ENCODE results near the gene SLC11A1.

The SLC11A1 gene

DNA sequence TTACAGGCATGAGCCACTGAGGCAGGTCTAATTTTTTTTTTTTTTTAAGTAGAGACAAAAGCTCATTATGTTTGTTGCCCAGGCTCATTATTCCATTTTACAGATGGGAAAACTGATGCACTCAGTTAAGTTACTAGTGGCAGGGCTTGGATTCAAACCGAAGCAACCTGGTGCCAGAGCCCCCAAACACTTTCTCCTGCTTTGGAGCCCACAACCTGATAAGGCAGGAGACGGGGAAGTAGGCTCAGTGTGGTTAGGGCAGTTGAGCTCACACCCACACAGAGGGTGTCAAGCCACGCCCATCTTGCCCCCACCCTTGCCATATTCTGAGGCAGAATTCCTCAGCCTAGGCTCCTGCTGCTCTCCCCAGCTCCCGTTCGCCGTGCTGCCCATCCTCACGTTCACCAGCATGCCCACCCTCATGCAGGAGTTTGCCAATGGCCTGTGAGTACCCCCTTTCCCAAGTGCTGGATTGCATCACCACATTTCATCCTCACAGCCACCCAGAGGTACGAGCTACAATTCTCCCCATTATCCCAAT, 11.7 kb downstream of the SLC11A1 start:
- DNase-seq (ENCODE audit: low read depth, low spot score) = peak; percentile 49

DNA sequence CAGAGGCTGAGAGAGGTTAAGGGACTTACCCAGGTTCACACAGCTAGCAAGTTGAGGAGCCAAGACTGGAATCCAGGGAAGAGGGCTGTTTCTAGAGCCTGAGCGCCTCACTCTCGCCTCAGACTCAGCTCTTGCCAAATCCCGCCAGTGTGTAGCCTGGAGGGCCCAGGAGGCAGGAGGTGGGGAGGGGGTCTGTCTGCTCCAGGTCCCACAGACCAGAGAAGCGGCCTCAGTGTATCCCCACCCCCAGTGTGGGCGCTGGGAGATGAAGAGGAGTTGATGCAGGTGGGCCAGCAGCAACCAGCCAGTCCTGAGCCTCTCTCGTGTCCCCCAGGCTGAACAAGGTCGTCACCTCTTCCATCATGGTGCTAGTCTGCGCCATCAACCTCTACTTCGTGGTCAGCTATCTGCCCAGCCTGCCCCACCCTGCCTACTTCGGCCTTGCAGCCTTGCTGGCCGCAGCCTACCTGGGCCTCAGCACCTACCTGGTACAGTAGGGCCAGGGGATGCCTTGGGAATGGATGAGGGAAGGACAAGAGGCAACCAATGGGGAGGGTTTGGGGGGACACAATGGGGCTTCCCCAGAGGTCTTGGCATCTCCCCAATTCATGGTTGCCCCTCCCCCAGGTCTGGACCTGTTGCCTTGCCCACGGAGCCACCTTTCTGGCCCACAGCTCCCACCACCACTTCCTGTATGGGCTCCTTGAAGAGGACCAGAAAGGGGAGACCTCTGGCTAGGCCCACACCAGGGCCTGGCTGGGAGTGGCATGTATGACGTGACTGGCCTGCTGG, 12.4 kb downstream of the SLC11A1 start:
- DNase-seq (ENCODE audit: low read depth, low spot score) = peak; percentile 32

DNA sequence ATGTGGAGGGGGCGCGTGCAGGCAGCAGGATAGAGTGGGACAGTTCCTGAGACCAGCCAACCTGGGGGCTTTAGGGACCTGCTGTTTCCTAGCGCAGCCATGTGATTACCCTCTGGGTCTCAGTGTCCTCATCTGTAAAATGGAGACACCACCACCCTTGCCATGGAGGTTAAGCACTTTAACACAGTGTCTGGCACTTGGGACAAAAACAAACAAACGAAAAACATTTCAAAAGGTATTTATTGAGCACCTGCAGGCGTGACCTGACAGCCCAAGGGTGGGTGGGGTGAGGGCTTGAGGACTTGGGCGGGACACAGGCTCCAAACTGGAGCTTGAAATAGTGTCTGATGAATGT, 13.0 kb downstream of the SLC11A1 start:
- DNase-seq (ENCODE audit: low read depth, low spot score) = no peak

DNA sequence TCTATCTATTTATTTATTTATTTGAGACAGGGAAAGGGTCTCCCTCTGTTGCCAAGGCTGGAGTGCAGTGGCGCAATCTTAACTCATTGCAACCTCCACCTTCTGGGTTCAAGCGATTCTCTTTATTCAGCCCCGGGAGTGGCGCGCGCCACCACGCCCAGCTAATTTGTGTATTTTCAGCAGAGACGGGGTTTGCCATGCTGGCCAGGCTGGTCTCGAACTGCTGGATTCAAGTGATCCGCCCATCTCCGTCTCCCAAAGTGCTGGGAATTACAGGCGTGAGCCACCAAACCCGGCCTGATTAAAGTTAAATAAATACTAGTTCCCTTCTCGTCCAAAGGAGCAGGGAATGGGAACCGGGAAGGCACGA, 13.4 kb downstream of the SLC11A1 start:
- no peak for DNase-seq (ENCODE audit: low read depth, low spot score)

DNA sequence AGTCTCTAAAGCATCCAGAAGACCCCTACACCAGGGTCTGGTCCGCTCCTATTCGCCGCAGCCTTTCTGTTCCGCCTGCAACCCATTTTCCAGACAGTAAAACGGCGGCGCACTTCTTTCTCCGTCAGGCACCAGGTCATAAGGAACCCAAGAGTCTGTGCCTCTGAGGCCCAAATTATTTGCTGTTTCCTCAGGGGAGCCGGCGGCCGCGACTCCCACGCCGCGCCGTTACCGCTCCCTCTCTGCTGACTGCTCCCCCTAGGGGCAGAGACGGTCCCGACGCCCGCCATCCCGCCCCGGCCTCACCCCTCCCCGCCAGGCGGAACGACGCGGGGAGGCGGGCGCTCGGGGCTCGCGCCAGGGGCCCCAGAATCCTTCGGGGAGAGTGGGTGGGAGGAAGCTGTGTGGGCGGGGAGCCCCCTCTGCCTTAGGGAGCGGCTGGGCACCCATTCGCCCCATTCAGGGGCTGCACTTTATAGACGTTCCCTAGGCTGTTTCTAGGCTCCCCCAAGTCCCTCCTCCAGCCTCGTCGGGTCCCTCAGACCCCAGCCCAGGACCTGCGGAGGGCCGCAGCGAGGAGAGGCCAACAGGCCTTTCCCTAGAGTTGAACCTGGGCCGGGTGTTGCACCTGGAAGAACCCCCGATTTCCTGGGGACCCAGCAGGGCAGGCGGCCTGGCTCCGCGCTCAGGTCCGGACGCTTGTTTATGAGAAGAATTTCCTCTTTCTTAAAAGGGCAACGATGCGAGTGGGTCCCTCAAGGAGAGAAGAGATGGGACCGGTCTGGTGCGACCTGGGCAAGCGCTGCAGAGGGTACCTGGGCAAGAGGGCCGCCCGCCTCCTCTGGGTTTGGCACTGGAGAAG, 14.0 kb downstream of the SLC11A1 start:
- peak; percentile 95 for DNase-seq (ENCODE audit: low read depth, low spot score)

DNA sequence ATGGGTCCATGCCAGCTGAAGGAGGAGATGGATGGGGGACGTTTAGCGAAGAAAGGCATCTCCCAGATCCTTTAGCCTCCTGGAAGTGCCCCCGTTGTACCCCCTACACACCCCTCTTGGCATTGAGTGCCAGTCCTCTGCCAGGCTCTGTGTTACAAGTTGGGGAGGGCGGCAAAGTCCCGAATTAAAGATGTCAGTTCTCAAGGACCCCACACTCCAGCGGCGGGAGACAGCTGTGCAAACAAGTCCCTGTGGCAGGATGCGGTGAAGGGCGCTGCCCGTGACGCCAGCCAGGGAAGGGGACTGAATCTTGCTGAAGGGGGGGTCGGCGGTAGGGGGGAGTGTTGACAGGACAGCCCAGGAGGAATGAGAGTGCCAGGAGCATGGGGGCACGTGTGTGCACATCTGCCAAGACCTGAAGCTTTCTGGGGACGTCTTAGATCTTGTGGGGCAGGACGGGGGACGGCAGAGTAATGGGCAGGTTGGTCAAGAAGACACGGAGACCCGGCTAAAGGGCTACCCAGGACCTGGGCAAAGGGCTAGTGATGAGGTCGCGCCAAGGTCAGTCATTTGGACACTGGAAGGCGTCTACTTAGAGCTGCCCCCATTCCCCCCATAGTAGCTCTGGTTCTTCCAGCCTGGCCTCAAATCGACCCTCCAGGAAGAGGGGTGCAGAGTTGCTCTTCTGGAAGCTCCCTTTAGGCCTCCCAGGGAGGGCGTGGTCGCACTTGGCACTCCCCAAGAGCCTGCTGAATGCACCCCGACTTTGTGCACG, 14.8 kb downstream of the SLC11A1 start:
- DNase-seq (ENCODE audit: low read depth, low spot score) = peak; percentile 53

DNA sequence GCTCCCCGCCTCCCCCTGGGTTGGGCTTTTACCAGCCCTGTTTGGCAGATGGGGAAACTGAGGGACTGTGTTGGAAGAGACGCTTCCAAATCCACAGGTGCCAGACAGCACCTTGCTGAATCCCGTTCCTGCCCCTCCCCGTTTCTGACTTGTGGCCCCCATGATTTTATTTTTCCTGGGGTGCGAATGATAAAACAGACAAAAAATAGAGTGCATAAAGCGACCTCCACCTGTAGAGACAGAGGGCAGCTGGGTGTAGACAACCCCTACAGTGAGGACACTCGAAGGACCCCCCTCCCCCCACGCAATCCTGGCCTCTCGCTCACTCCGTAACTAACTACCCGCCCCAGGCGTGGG, 15.4 kb downstream of the SLC11A1 start:
- DNase-seq (ENCODE audit: low read depth, low spot score) = no peak

DNA sequence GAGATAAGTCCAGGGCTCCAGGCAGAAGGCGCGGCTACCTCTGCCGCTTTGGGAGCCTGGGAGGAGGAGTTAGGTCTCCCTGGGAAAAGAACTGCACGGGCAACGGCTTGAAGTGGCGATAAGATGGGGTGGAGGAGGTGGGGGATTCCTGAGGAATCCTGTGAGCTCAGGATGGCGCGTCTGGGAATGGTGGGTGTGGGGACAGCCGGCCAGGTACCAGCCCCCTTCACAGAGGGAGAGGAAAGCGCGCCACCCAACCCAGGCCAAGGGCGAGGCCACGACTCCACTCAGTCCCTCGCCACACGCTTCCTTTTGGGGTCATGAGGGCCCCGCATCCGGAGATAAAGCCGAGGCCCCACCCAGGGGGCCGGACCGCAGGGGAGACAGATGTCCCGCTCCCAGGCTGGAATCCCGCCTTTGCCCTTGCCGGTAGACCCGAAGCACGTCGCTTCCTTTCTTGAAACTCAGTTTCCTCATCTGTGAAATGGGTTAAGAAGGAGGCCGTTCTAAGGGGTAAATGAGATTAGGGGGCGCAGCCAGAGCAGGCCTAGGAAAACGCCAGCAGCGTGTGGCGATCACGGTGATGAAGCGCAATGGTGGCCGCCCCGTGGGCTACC, 15.9 kb downstream of the SLC11A1 start:
- peak; percentile 92 for DNase-seq (ENCODE audit: low read depth, low spot score)

DNA sequence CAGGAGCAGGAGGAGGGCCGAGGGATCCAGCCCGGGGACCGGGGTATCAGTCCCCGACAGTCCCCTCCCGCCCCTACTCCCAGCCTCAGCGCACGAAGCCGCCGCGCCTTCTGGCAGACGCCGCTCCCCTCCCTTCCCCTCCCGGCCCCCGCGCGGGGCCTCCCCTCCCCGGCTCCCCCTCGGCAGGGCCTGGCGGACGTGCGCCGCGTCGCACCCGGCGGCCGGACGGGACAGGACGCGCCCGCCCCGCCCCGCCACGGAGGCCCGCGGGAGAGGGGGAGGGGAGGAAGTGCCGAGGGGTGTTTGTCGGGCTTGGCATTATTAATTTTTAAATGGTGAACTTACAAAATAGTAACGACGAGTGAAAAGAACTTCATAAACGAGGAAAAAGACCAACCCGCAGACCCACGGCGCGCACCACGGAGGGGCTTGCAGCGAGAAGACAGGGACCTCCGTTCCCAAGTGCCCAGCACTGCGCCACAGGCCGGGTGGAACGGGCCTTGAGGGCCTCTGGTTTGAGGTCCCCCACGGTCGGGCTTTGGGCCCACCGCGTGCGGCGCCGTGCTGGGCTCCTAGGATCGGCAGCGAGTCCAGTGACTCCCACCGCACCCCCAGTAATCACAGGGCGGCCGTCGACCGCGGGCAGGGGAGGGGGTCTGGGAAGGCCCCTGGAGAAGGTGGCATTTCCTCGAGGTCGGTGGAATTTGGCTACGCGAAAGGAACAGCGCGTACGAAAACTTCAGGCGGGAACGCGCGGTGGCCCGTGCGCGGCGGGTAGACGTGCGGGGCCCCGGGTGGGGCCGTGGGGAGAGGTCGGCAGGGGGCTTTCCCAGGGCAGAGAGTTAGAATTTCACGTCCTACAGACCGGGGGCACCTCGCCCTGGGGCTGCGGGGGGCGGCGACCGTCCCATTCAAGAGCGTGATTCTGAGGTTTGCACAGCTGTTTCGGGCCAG, 16.6 kb downstream of the SLC11A1 start:
- peak; percentile 44 for DNase-seq (ENCODE audit: low read depth, low spot score)

DNA sequence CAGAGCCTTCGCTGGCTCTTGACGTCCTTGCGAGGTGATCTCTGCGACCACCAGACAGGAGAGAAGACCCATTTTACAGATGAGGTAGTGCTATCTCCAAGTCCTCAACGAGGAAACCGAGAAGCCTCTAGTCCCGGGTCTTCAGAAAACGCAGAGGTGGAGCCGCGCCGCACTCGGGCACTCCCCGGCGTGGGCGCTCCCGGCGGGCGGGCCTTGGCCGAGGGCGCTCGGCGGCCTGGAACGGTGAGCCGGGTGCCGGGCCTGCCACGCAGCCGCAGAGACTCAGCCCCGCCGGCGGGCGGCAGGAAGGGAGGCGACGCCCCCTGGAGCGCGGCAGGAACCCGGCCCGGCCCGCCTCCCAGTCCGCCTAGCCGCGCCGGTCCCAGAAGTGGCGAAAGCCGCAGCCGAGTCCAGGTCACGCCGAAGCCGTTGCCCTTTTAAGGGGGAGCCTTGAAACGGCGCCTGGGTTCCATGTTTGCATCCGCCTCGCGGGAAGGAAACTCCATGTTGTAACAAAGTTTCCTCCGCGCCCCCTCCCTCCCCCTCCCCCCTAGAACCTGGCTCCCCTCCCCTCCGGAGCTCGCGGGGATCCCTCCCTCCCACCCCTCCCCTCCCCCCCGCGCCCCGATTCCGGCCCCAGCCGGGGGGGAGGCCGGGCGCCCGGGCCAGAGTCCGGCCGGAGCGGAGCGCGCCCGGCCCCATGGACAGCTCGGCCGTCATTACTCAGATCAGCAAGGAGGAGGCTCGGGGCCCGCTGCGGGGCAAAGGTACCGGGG, 17.5 kb downstream of the SLC11A1 start, which contains the start of gene CTDSP1:
Gene CTDSP1, plus strand, starts transcription at position 478 of the 776 bp plus-strand sequence. Its CDS starts 223 bp downstream, at position 701.
- DNase-seq (ENCODE audit: low read depth, low spot score) = peak; percentile 94

DNA sequence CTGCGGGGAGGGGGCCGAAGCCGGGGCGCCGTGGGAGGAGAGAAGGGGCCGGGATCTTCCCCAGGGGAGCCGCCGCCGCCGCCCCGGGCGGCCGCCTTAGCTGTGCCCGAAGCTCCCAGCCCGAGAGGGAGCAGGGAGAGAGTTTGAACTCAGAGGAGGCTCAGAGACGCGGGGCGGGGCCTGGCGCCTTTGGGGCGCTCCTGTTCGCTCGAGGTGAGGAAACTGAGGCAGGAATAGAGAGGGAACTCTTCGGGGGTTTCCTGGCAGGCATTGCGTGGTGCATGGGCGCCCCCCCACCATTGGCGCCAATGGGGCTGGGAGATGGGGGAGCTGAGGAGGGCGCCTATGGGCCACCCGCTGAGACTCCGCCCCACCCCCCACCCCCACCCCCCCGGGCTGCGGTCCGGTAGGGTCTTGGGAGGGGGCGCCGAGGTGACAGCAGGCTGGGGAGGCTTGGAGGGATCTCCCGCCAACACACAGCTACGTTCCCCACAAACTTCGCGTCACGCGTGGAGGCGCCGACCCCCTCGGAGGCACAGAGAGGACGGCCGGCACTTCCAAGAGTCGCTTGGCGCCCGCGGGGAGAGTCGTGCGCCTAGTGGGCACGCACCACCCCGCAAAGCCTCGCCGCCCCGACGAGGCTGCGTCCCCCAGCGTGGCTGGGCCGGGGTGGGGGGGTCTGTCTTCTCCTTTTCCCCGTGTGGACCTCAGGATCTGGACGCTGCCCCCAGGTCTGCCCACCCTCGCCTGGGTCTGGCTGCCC, 18.3 kb downstream of the SLC11A1 start:
- peak; percentile 50 for DNase-seq (ENCODE audit: low read depth, low spot score)

DNA sequence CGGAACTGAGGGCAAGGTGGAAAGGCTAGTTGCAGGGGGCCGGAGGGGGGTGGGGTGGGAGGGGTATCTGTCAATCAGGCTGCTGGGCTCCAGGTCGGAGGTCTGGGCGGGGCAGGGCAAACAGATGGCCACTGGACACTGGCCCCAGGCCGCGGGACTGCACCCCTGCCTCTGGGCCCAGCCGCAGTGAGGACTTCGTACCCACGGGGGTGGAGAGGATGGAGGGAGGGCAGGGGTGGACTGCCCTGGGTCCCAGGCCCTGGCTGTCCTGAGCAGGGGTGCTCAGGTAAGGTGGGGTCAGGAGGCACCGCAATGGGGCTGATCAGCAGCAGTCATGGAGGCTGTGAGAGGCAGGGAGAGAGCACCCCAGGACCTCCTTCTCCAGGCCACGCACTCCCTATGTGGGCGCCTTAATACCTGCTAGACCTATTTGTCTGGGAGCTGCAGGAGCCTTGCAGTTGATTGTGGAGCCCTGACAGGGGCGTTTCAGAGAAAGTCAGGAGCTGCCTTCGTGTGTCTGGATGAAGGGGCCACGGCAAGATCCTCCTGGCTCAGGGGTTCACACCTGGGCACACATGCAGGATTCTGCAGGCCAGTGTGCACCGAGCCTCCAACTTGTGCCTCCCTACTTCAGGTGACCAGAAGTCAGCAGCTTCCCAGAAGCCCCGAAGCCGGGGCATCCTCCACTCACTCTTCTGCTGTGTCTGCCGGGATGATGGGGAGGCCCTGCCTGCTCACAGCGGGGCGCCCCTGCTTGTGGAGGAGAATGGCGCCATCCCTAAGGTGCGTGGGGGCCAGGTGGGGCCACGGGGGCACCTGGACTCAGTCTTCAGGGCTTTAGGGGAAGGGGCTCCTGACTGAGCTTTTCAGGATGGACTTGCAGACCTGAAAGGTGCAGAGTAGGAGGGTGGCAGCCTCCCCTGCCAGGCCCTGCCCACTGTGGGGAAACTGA, 19.1 kb downstream of the SLC11A1 start:
- DNase-seq (ENCODE audit: low read depth, low spot score) = peak; percentile 41

DNA sequence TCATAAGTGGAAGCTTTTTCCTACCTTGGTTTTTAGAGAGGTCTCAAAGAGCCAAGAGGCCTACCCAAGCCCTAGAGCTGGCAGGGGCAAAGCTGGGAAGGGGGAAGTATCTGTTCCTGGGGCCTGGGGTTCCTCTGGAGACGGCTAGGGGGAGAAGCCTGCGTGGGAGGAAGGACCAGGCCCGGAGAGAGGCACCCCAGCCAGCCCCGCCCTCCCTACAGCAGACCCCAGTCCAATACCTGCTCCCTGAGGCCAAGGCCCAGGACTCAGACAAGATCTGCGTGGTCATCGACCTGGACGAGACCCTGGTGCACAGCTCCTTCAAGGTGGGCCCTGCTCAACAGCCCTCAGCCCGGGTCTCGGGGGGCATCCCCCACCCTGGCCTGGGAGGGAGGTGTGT, 19.8 kb downstream of the SLC11A1 start:
- no peak for DNase-seq (ENCODE audit: low read depth, low spot score)

DNA sequence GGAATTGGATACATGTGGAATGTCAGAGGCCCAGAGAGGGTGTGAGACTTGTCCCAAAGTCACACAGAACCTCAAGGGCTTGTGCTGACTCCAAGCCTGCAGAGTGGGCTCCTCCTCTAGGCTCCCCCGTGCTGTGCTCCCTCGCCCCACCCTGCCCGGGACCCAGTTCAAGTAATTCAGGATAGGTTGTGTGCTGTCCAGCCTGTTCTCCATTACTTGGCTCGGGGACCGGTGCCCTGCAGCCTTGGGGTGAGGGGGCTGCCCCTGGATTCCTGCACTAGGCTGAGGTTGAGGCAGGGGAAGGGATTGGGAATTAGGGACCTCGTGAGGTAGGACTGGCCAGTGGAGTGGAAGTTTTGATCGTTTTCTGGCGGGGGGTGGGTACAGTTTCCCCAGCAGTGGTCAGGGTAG, 20.4 kb downstream of the SLC11A1 start:
- DNase-seq (ENCODE audit: low read depth, low spot score) = no peak

DNA sequence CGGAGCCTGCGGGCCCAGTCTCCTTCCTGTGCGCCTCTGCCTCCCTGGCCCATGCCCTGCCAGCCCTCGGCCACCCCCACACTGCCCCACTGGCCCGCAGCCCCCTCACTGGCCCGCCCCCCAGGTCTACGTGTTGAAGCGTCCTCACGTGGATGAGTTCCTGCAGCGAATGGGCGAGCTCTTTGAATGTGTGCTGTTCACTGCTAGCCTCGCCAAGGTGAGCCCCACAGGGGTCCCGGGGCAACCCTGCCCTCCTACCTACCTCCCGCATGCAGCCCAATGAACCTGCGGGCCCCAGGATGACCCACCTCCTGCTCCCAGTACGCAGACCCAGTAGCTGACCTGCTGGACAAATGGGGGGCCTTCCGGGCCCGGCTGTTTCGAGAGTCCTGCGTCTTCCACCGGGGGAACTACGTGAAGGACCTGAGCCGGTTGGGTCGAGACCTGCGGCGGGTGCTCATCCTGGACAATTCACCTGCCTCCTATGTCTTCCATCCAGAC, 20.9 kb downstream of the SLC11A1 start:
- DNase-seq (ENCODE audit: low read depth, low spot score) = no peak

DNA sequence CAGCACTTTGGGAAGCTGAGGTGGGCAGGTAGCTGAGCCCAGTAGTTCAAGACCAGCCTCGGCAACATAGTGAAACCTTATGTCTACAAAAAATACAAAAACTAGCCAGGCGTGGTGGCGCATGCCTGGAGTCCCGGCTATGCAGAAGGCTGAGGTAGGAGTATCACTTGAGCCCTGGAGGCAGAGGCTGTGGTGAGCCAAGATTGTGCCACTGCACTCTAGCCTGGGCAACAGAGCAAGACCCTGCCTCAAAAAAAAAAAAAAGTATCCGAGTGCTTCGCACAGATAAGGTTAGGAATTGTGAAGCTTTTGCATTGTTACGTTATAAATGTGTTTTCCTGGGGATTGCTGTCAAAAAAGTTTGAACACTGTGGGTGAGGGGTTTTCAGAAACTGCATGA, 21.7 kb downstream of the SLC11A1 start:
- DNase-seq (ENCODE audit: low read depth, low spot score) = no peak

DNA sequence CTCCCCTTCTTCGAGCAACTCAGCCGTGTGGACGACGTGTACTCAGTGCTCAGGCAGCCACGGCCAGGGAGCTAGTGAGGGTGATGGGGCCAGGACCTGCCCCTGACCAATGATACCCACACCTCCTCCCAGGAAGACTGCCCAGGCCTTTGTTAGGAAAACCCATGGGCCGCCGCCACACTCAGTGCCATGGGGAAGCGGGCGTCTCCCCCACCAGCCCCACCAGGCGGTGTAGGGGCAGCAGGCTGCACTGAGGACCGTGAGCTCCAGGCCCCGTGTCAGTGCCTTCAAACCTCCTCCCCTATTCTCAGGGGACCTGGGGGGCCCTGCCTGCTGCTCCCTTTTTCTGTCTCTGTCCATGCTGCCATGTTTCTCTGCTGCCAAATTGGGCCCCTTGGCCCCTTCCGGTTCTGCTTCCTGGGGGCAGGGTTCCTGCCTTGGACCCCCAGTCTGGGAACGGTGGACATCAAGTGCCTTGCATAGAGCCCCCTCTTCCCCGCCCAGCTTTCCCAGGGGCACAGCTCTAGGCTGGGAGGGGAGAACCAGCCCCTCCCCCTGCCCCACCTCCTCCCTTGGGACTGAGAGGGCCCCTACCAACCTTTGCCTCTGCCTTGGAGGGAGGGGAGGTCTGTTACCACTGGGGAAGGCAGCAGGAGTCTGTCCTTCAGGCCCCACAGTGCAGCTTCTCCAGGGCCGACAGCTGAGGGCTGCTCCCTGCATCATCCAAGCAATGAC, 22.4 kb downstream of the SLC11A1 start:
- DNase-seq (ENCODE audit: low read depth, low spot score) = no peak
